Pancreas (tissue), 10 donors: ENCODE results near the gene GZMA. TPM values are rescaled to one million over a fixed set of nuclear protein-coding genes. Genes with fewer than 3 reads are reported as not detected.

Experiments used
- ATAC-seq, 4 donors: fragments of 200-7000 bp; cut with Tn5 transposase; one replicate each; pipeline versions ENCODE4 v1.8.0 to v1.9.1; 2020; ENCODE audit warnings: mild to moderate bottlenecking in 4 of 4, moderate library complexity in 4 of 4
- DNase-seq, 6 donors: peaks; one replicate each; pipeline ENCODE4 v3.0.0-alpha.2; 2020
- FAIRE-seq: peaks from 2 replicates; lab custom pipeline; 2012; peaks lifted over from hg19 to GRCh38; lab: Jason Lieb, UNC
- H3K27ac ChIP-seq, 4 donors: fragments of 200-600 bp; sonication (generic); 1 replicate in 3 of 4; 2 replicates in 1 of 4; pipeline versions ENCODE4 v1.5.0 to v1.8.0; 2020
- H3K27me3 ChIP-seq, 4 donors: fragments of 200-600 bp; one replicate each; pipeline ENCODE4 v1.8.0; 2021
- H3K36me3 ChIP-seq, 3 donors: fragments of 200-600 bp; sonication (generic) in 1 of 3; one replicate each; pipeline versions ENCODE4 v1.5.0 to v1.8.0; 2020 to 2021
- H3K4me1 ChIP-seq, 3 donors: fragments of 200-600 bp; one replicate each; pipeline ENCODE4 v1.8.0; 2021
- H3K4me3 ChIP-seq, 4 donors: fragments of 200-600 bp; sonication (generic) in 2 of 4; one replicate each; pipeline versions ENCODE4 v1.5.0 to v1.8.0; 2020 to 2021
- H3K9me3 ChIP-seq, 4 donors: fragments of 200-600 bp; one replicate each; pipeline ENCODE4 v1.8.0; 2021
- WGBS, 2 donors: extraction: QIAGEN DNeasy Blood & Tissue Kit; methylation state at CpG; one replicate each; pipeline ENCODE4 v1.1.7; 2013; 5-methylcytosine and 5-hydroxymethylcytosine counted together
- intact Hi-C, 3 donors: fragments of 100-400 bp; cut with DNase I; formaldehyde crosslinking; loops; one replicate each; pipeline versions ENCODE4 v1.11.1 to v1.14.2; 2022
- polyA plus RNA-seq, 2 donors: library from polyadenylated mRNA; stranded (reverse); fragments of 200-250 nt; gene quantifications; one replicate each; pipeline ENCODE4 v1.2.3, GENCODE V29; 2013
- total RNA-seq, 6 donors: library from RNA; stranded (reverse); fragmentation: NEBNext Ultra II Directional in 4 of 6; extraction: Animal tissue kit (Norgen Biotek cat#: 25700) in 4 of 6; gene quantifications; one replicate each; pipeline versions ENCODE4 v1.2.1 to v1.2.4, GENCODE V29; 2021 to 2023
- TF ChIP-seq, protein P1 (sequence below), 4 donors: fragments of 200-600 bp; sonication (generic) in 3 of 4; IDR thresholded peaks; one replicate each; pipeline versions ENCODE4 v1.5.0 to v1.8.0; 2021; ENCODE audit warnings: antibody characterized with exemption in 4 of 4
- donor health status: healthy with polysubstance abuse.
- donor health status: DM: no; HTN: no; CAD: no; lungs with moderate emphysema.
- donor health status: DM: no; HTN: no; CAD: no.
- donor health status: control.
- donor health status: control.
- donor health status: Bipolar disorder and iron deficiency.
- donor health status: DM: yes; HTN: yes; CAD: no.
- donor health status: DM: no; HTN: no; CAD: no.
- donor health status: DM: no; HTN: no; CAD: no.
- donor health status: DM: yes; HTN: yes; CAD: no.

GZMA gene
- total and polyA plus RNA-seq, 8 donors, result 0.16 to 1.5 (median 0.84) TPM; not detected in 1

DNA sequence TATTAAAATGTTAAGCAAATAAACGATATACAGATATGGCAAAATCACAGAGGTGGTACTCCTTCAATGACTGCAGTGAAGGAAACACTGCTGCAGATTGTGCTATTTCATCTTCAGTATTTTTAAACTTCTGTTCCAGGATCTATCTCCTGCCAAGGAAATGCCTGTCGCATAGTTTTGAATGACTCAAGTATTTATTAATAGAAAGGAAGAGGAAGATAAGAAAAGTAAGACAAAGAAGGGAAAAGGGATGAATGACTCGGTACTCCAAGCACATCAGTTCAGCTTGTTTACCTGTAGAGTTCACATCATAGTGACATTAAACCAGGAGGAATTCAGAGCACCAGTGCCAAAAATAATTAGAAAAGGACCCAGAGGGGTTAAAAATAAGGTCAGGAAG, 52.4 kb downstream of the GZMA start:
- intact Hi-C loops, result loop anchor here in 1 of 3 donors (10.0 kb wide), 1 partner anchor 250 kb away; no protein-coding TSS in a partner anchor
- TF ChIP-seq, protein P1, sequence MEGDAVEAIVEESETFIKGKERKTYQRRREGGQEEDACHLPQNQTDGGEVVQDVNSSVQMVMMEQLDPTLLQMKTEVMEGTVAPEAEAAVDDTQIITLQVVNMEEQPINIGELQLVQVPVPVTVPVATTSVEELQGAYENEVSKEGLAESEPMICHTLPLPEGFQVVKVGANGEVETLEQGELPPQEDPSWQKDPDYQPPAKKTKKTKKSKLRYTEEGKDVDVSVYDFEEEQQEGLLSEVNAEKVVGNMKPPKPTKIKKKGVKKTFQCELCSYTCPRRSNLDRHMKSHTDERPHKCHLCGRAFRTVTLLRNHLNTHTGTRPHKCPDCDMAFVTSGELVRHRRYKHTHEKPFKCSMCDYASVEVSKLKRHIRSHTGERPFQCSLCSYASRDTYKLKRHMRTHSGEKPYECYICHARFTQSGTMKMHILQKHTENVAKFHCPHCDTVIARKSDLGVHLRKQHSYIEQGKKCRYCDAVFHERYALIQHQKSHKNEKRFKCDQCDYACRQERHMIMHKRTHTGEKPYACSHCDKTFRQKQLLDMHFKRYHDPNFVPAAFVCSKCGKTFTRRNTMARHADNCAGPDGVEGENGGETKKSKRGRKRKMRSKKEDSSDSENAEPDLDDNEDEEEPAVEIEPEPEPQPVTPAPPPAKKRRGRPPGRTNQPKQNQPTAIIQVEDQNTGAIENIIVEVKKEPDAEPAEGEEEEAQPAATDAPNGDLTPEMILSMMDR (IDR thresholded peaks at IDR 0.05), result no peak
- Histone ChIP-seq H3K36me3 (no peaks in the 10 kb centered on the region), H3K27ac (no peak overlapping the region), H3K9me3 (no peaks in the 10 kb centered on the region), H3K27me3 (peaks cover 0 to 5% (median 0%) of the 10 kb centered on the region in 4 donors), H3K4me1 (no peaks in the 10 kb centered on the region), H3K4me3 (no peak overlapping the region)
- 23 to 42% methylated on average over 3 of the region's 3 CpGs for WGBS, 2 donors
- DNase-seq (no peak), ATAC-seq (no peak), FAIRE-seq (no peak)

Other genes with a start within 250 kb of the GZMA start
- gene ESM1, start 117.1 kb upstream of the GZMA start, total RNA-seq, result under 1 TPM in 4 of 6 donors, not detected in 2; 0.19 to 0.84 (median 0.69) TPM
- gene ESM1, start 117.1 kb upstream of the GZMA start, polyA plus RNA-seq, result 1 to 10 TPM in 1 of 2 donors, under 1 TPM in 1; 0.08 to 1.0 TPM
- gene GZMK, start 78.4 kb upstream of the GZMA start, total RNA-seq, result under 1 TPM in 4 of 6 donors, not detected in 2; 0.20 to 0.34 (median 0.27) TPM
- gene GZMK, start 78.4 kb upstream of the GZMA start, polyA plus RNA-seq, result under 1 TPM; 0.28 to 0.30 TPM
- 10 to 100 TPM in 1 of 6 donors, 1 to 10 TPM in 5; 2.8 to 13.4 (median 6.9) TPM for gene GPX8, start 57.5 kb downstream of the GZMA start, total RNA-seq
- gene GPX8, start 57.5 kb downstream of the GZMA start, polyA plus RNA-seq, result 1 to 10 TPM; 2.5 to 2.7 TPM
- gene CDC20B, start 70.5 kb downstream of the GZMA start, total RNA-seq, result not detected
- gene CDC20B, start 70.5 kb downstream of the GZMA start, polyA plus RNA-seq, result not detected
- gene MCIDAS, start 124.7 kb downstream of the GZMA start, total RNA-seq, result 1 to 10 TPM in 1 of 6 donors, under 1 TPM in 5; 0.31 to 1.2 (median 0.57) TPM
- gene MCIDAS, start 124.7 kb downstream of the GZMA start, polyA plus RNA-seq, result under 1 TPM; 0.16 to 0.76 TPM
- 10 to 100 TPM in 1 of 6 donors, 1 to 10 TPM in 5; 5.1 to 13.3 (median 7.6) TPM for gene CCNO, start 131.0 kb downstream of the GZMA start, total RNA-seq
- gene CCNO, start 131.0 kb downstream of the GZMA start, polyA plus RNA-seq, result 10 to 100 TPM; 16.2 to 17.8 TPM
- 10 to 100 TPM in 5 of 6 donors, 1 to 10 TPM in 1; 9.2 to 13.7 (median 11.4) TPM for gene DHX29, start 205.0 kb downstream of the GZMA start, total RNA-seq
- 1 to 10 TPM; 4.2 to 8.8 TPM for gene DHX29, start 205.0 kb downstream of the GZMA start, polyA plus RNA-seq
- gene MTREX, start 205.3 kb downstream of the GZMA start, total RNA-seq, result 10 to 100 TPM; 24.7 to 36.0 (median 33.9) TPM
- gene MTREX, start 205.3 kb downstream of the GZMA start, polyA plus RNA-seq, result 10 to 100 TPM; 13.1 to 15.3 TPM